NCI-H1105 (cell line): ENCODE measurements around the gene TPM3.
"Not testable (repeated sequence)": the region's sequence is repeated elsewhere in the genome, so short reads cannot be mapped to it uniquely, and the experiment has no call there.

Experiments used
- DNase-seq: peaks from one replicate; lab custom pipeline; 2025; lab: John Stamatoyannopoulos, UW

Gene TPM3

DNA sequence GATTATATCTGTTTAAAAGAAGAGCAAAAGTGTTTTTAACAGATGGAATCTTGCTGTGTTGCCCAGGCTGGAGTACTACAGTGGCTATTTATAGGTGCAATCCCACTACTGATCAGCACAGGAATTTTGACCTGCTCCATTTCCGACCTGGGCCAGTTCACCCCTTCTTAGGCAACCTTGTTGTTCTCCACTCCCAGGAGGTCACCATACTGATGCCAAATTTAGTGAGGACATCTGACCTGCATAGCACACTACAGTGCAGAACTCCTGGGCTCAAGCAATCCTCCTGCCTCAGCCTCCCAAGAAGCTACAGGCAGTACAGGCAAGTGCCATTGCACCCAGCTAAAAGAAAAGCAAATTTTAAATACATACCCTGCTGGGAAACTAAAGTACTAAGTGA lies 25.7 kb downstream of the TPM3 start:
- DNase-seq, result no peak

DNA sequence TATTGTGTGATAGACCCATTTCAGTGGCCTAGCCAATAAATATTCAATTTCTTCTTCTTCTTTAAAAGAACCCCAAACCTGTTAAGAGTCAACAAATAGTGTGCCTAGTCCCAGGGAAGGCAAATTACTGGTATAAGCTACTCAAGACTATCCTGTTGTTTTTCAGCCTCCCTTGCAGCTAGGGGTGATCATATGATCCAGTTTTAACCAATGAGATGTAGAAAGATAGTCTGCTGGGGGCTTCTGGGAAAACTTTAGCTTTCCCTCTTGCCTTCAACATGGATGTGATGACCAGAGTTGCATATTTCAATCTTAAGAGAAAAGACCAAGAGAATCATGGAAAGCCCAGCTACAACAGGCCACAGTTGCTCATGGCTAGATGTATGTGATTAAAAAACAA lies 32.3 kb downstream of the TPM3 start:
- no peak for DNase-seq

DNA sequence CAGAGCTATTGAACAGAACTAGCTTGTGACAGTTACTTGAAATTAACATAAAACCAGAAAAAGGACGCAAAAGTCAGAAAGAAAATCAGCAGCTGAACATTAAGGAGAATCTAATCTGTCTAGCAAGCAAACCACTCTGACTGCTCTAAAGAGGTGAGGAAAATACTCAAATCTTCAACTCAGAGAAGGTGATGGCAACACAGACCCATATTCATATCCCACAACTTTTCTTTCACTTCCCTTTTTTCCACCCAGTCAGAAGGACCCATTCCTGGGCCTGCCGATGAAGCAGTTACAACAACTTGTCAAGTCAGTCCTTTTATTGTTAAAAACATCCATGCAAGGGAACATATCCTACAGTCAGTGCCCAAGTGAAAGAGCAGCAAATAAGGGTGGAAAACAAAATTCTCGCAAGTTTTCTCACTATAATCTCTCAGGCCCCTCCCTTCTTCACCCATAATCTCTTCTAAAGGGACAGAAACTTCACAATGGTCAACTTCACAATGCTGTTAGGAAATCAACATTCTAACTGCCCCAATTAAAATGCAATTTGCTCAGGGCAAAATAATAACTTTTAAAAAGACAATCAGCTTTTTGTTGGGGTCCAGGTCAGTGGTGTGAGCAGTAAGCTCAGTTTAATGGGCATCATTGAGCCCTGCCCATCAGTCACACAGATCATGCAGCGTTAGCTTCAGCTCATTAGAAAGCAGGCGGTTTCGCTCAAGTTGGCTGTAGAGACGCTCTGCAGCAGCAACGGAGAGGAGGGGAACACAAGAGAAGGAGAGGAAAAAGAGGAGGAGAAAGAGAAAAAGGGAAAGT lies 33.4 kb downstream of the TPM3 start:
- DNase-seq, result no peak

DNA sequence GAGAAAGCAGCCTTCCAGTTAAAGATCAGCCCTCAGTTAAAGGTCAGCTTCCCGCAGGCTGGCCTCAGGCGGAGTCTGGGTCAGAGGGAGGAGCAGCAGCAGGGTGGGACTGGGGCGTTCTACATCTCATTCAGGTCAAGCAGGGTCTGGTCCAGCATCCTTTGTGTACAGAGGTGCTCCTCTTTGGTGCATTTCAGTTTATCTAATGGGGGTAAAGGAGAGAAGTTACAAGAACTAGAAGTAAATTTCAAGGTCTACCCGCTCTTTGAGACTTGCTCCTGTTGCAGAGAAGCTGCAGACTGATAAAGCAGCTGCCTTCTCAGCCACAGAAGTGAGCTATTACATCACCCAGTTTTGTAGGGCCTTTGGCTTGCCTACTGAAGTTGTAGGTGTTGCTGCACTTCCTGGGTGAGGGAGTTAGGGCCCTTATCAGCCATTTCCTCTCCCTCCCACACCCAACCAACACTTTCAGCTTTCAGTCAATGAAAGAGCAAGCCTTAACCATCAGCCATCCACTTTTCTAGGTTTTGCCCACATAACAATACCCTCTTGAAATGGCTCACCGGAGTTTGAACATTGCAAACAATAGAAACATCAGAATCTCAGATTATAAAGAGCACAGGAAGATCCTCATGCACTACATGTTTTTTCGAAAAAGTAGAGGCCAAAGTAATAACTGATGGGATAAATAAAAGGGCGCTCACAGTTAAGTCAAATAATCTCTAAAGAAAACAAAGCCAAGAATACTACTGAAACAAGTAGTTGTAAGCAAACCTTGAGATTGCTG lies 34.2 kb downstream of the TPM3 start:
- no peak for DNase-seq

DNA sequence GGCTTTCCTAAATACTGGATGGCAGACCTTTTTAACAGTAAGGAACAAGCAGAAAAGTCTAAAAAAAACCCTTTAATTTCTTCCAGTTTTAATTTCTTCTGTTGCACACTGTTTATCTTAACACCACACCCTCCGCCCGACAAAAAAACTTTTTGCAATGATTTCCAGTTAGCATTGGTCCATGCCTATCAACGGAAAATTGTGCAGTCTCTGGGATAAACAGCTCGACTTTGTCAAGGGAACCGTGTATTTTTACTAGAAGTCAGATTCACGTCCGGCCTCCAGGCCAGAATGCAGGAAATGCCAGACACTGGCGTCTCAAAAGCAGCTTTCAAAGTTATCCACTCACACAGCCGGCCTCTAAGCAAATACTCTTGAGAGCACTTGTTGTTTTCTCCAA lies 36.6 kb downstream of the TPM3 start:
- DNase-seq, result no peak

DNA sequence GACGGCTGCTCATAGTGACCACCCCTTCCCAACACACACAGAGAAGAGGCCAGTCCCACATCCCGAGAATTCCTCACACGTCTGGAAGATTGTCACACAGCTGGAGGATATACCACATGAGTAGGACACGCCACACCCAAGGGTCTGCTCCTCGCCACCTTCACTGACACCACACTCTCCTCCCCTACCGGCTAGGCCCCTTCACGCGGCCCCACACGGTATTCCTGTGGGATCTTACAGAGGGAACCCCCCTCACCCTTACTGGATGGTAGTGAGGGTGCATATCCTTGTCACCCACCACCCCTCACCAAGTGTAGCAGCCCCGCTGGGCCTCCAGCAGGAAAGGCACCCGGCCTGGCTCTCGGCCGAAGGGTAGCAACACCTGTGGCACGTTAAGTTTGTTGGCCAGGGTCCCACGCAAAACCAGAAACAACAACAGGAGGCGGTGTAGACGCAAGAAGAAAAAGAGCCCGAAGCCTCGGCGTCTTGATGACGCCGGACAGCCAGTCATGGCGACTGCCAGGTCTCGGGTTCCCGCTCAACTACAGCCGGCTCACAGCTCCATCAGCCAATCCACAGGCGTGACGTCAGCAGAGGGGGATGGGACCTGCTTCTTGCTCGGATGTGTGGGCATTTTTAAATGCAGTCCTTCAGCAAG lies 37.2 kb downstream of the TPM3 start, which contains the start of gene NUP210L:
NUP210L (minus strand) TSS at position 540 of the 658 bp plus-strand sequence.
- DNase-seq, result no peak

DNA sequence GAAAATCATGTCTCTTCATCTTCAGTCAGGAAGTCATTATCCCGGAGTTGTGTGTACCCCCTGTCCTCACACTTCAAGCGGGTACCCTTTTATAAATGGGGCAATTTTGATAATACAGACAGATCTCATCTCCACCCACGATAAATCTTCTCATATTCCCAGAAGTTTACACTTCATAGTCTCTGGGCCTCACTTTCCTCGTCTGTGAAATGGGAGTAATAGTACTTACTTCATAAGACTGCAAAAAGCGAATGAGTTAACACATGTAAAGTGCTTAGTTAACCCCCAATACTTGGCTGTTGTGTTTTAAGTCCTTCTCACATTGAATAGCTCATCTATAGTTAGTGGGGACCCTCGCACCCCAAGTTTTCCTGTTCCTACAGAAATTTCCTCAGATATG lies 37.8 kb downstream of the TPM3 start:
- no peak for DNase-seq

DNA sequence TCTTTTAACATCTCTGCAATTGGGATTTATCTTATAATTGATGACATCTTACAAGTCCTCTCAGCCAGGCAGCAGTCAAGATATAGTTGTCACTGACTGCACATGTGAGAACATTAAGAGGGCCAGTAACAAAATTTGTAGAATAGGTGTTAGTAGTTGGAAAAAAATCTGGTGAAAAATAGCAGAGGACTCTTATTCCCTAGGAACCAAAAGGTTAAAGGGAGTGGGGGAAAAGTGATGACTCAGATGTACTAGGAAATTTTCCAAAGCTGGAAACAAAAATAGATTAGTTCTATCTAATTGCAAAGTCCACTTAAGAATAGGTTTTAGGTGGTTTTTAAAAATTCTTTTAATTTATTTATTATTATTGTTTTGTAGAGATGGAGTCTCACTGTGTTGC lies 40.6 kb downstream of the TPM3 start:
- no peak for DNase-seq

DNA sequence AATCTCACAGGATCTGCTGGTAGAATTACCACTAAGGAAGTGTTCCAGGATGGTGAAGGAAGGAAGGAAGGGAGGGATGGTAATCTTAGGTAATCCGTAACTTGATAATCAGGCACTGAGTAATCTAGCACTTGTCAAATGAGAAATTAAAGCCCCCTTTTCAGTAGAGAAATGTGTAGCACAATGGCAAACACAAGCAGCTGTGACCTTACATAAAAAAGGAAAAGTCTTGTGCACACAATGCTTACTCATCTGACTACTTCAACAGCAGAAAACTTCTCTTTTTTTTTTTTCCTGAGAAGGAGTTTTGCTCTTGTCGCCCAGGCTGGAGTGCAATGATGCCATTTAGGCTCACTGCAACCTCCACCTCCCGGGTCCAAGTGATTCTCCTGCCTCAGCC lies 43.1 kb downstream of the TPM3 start:
- no peak for DNase-seq

DNA sequence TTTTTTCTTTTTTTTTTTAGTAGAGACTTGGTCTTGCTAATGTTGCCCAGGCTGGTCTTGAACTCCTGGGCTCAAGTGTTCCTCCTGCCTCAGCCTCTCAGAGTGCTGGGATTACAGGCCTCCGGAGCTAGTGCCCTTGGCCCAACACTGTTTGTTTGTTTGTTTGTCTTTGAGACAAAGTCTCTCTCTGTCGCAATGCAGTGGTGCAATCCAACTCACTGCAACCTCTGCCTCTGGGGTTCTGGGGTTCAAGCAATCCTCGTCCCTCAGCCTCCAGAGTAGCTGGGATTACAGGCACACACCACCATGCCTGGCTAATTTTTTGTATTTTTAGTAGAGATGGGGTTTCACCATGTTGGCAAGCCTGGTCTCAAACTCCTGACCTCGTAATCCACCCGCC lies 44.4 kb downstream of the TPM3 start:
- not testable (repeated sequence) for DNase-seq

DNA sequence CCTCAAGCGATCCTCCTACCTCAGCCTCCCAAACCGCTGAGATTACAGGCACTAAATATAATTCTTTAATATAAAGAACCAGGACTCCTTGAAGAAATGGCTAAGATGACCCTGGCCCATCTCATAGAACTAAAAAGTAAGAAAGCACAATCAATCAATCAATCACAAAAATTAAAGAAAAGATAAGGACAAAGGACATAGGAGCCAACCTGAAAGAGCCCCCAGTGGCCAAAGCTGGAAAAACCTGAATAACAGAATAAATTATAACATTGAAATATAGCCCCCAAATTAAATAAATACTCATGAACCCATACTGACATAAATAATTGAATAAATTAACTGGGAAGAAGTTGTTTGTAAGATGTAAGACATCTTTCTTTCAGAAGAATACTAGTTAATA lies 45.9 kb downstream of the TPM3 start:
- DNase-seq, result no peak

DNA sequence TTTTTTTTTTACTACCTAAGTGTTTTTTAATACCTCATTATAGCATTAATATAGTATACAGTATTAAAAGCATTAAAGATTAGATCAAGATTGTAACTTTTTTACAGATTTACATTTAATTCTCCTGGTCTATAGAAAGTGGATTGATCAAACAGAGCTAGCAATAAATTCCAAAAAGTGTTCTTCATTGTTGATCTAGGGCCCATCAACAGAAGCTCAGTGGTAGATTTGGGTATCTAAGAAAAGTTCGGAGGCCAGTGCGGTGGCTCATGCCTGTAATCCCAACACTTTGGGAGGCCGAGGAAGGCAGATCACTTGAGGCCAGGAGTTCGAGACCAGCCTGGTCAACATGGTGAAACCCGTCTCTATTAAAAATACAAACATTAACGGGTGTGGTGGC lies 49.5 kb downstream of the TPM3 start:
- no peak for DNase-seq

DNA sequence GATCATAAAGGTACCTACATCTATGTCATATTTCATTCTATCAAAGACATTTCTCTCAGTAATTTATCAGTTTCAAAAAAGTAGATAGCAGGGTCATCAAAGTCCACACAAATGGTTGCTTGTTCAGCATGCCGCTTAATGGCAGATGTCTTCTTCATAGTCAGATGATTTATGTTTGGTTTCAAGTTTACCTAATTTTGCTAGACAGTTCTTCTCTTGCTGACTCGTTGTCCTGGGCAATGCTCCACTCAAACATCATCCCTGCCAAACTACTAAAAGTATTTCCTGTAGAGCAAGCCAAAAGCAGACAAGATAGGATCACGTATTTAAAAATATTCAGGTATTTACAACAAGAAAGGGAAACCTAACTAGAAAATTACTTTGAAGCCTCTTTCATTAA lies 50.7 kb downstream of the TPM3 start:
- no peak for DNase-seq

DNA sequence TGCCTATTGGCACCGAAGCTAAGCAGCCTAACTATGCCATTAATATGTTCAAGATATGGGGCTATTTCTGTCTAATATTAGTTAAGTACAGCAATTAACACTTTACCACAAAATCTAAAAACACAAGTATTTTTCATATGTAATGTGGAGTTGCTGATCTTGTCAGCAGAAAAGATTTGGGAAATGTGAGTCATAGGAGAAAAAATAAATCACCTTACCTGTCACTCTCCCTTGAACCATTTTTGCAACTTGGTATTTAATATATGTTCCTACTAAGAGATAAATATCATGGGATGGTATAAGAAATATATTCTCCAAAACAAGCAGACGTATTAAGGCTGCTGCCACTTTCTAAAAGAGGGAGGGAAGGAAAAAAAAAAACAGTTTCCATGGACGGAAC lies 54.0 kb downstream of the TPM3 start:
- no peak for DNase-seq

DNA sequence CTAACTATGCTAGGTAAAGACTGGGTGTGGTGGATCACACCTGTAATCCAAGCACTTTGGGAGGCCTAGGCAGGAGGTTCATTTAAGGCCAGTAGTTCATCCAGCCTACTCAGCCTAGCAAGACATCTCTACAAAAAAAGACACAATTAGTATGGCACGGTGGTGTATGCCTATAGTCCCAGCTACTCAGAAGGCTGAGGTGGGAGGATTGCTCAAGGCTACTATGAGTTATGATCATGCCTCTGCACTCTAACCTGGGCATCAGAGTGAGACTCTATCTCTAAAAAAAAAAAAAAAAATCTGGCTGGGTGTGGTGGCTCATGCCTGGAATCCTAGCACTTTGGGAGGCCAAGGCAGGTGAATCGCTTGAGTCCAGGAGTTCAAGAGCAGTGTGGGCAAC lies 58.6 kb downstream of the TPM3 start:
- DNase-seq, result no peak

DNA sequence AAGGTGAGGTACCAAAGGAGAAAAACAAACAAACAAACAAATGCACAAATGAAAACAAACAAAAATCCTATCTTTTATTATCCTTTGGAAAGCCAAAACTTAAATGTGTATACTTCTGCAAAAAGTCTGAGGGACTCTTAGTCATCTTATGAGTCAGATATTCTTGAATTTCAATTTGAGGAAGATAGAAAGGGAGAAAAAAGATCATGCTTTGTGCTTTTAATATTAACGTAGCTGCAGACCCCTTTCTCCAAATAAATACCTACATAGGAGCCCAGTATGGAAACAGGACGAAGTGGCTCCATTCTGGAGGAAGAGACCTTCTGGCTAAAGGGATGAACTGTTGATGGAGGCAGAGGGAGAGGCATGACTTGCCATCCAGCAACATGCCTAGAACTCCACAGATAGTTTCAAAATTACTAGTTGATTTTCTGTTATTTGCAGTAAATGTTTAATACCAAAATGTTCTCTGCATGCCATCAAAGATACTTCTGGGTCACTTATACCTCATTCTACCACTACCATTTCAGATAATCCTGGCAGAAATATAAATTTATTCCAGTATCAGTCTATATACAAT lies 62.4 kb downstream of the TPM3 start:
- no peak for DNase-seq

DNA sequence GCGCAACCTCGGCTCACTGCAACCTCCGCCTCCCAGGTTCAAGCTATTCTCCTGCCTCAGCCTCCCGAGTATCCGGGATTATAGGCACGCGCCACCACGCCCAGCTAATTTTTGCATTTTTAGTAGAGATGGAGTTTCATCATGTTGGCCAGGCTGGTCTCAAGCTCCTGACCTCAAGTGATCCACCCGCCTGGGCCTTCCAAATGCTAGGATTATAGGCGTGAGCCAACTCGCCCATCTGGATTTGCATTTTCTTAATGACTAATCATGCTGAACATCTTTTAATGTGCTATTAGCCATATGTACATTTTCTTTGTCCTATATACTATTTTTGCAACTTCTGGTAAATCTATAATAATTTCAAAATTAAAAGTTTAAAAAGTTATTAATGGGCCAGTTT lies 68.7 kb downstream of the TPM3 start:
- DNase-seq, result not testable (repeated sequence)

DNA sequence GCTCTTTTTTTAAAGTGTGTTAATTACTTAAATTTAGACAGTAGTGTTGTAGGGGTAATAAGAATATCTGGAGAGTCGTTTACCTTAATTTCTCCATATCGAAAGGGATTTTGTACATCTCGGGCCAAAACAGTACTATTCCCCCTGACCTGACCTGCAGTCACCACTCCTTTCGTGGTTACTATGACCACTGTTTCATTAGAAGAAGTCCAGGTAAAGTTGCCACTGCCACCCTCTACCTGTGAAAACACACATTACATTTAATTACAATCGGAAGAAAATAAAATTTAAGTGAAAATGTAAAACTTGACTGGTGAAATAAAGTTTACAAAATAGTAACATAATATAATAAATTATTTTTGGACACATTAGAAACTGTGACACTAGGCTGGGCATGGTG lies 74.3 kb downstream of the TPM3 start:
- no peak for DNase-seq

DNA sequence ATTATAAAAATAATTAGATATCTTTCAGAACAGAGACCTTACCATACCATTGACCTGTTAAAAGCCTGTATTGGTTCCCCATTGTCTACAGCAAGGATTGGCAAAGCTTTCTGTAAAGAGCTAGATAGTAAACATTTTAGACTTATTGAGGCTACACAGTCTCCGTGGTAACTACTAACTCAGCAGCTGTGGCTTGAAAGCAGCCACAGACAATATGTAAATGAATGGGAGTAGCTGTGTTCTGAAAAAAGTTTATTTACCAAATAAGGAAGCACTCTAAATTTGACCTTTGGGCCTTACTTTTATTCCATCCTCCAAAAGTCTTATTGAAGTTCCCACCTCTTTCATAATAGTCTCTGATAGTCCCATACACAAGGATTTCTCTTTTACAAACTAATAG lies 76.7 kb downstream of the TPM3 start:
- no peak for DNase-seq
